Measurements from ENCODE around the gene NOVA2. TPM values are rescaled to one million over a fixed set of nuclear protein-coding genes. Genes with fewer than 3 reads are reported as not detected.

The NOVA2 gene
- total RNA-seq, 2 experiments from 2014 or later: not detected

- Histone ChIP-seq H3K9me3 (ENCODE audit: control insufficient read depth in 1 of 2, insufficient read depth in 1 of 2, low read length in 2 of 2) (no peaks in the 10 kb centered on the region), H3K4me3 (ENCODE audit: low read length) (no peak overlapping the region), H3K36me3 (ENCODE audit: insufficient read depth, low read length) (no peaks in the 10 kb centered on the region), H3K27me3 (ENCODE audit: control insufficient read depth in 1 of 2, insufficient read depth in 2 of 2, low read length in 2 of 2) (peaks cover 6 to 15% of the 10 kb centered on the region in 2 experiments), H3K4me1 (ENCODE audit: insufficient read depth, low read length) (peaks cover 12% of the 10 kb centered on the region), H3K27ac (ENCODE audit: low read depth in 1 of 2, low read length in 2 of 2) (no peak overlapping the region)
- TF ChIP-seq CTCF (IDR thresholded peaks at IDR 0.05): no peak
- H3K4me1 Mint-ChIP-seq (ENCODE audit: low read depth): peaks cover 19% of the 10 kb centered on the region
- intact Hi-C loops (cut with DNase I, micrococcal nuclease): no loop called here
- no peak for DNase-seq
- no peak for ATAC-seq (ENCODE audit: poor library complexity)
- CTCF ChIA-PET: no interaction called here
- no peak overlapping the region for H3K27ac Mint-ChIP-seq
- POLR2A ChIA-PET: no interaction called here
- H3K36me3 Mint-ChIP-seq (ENCODE audit: low read depth): no peaks in the 10 kb centered on the region
- peaks cover 32% of the 10 kb centered on the region for H3K27me3 Mint-ChIP-seq
- H3K9me3 Mint-ChIP-seq: no peaks in the 10 kb centered on the region
- peak overlapping the region; percentile 45 for H3K4me3 Mint-ChIP-seq
Observed at GRCh38 chr19:46022061-46022430, 48.4 kb upstream of the NOVA2 start.

GRCh38 chr19:46021531-46022041, 47.9 kb upstream of the NOVA2 start:
- Mint-ChIP-seq H3K27me3 (peaks cover 29% of the 10 kb centered on the region), H3K4me1 (ENCODE audit: low read depth) (peaks cover 18% of the 10 kb centered on the region), H3K36me3 (ENCODE audit: low read depth) (no peaks in the 10 kb centered on the region), H3K4me3 (peak overlapping the region; percentile 45), H3K9me3 (no peaks in the 10 kb centered on the region), H3K27ac (no peak overlapping the region)
- no peaks in the 10 kb centered on the region for H3K36me3 ChIP-seq (ENCODE audit: insufficient read depth, low read length)
- H3K27ac ChIP-seq (ENCODE audit: low read depth in 1 of 2, low read length in 2 of 2): no peak overlapping the region
- peaks cover 6 to 15% of the 10 kb centered on the region in 2 experiments for H3K27me3 ChIP-seq (ENCODE audit: control insufficient read depth in 1 of 2, insufficient read depth in 2 of 2, low read length in 2 of 2)
- POLR2A ChIA-PET: no interaction called here
- CTCF ChIA-PET: no interaction called here
- H3K4me3 ChIP-seq (ENCODE audit: low read length): no peak overlapping the region
- H3K4me1 ChIP-seq (ENCODE audit: insufficient read depth, low read length): peaks cover 13% of the 10 kb centered on the region
- ATAC-seq (ENCODE audit: poor library complexity) (no peak), DNase-seq (no peak)
- H3K9me3 ChIP-seq (ENCODE audit: control insufficient read depth in 1 of 2, insufficient read depth in 1 of 2, low read length in 2 of 2): no peaks in the 10 kb centered on the region
- intact Hi-C loops (cut with DNase I, micrococcal nuclease): no loop called here
- TF ChIP-seq CTCF (IDR thresholded peaks at IDR 0.05): no peak

GRCh38 chr19:46020819-46021125, 47.1 kb upstream of the NOVA2 start:
- no peak overlapping the region for H3K27ac Mint-ChIP-seq
- no peaks in the 10 kb centered on the region for H3K9me3 ChIP-seq (ENCODE audit: control insufficient read depth in 1 of 2, insufficient read depth in 1 of 2, low read length in 2 of 2)
- H3K36me3 ChIP-seq (ENCODE audit: insufficient read depth, low read length): no peaks in the 10 kb centered on the region
- ATAC-seq (ENCODE audit: poor library complexity) (no peak), DNase-seq (peak in 1 of 14 experiments; percentile 20)
- peaks cover 20% of the 10 kb centered on the region for H3K27me3 Mint-ChIP-seq
- H3K4me1 ChIP-seq (ENCODE audit: insufficient read depth, low read length): peaks cover 12% of the 10 kb centered on the region
- H3K4me1 Mint-ChIP-seq (ENCODE audit: low read depth): peaks cover 16% of the 10 kb centered on the region
- H3K27ac ChIP-seq (ENCODE audit: low read depth in 1 of 2, low read length in 2 of 2): no peak overlapping the region
- ChIA-PET CTCF (no interaction called here), POLR2A (no interaction called here)
- no peak overlapping the region for H3K4me3 ChIP-seq (ENCODE audit: low read length)
- peaks cover 6 to 15% of the 10 kb centered on the region in 2 experiments for H3K27me3 ChIP-seq (ENCODE audit: control insufficient read depth in 1 of 2, insufficient read depth in 2 of 2, low read length in 2 of 2)
- intact Hi-C loops (cut with DNase I, micrococcal nuclease): no loop called here
- no peak overlapping the region for H3K4me3 Mint-ChIP-seq
- TF ChIP-seq CTCF (IDR thresholded peaks at IDR 0.05): no peak
- no peaks in the 10 kb centered on the region for H3K9me3 Mint-ChIP-seq
- peaks cover 4% of the 10 kb centered on the region for H3K36me3 Mint-ChIP-seq (ENCODE audit: low read depth)

Data from CD4-positive, alpha-beta T cell (primary cell).